GM12801 (cell line): ENCODE data around the gene CDKL4.

ENCODE experiments used
- CTCF ChIP-seq: IDR thresholded peaks from one replicate; pipeline ENCODE4 v1.5.1; 2011; ENCODE audit warnings: control low read depth; ENCODE audit not compliant: insufficient read length; ENCODE audit errors: extremely low read depth

The CDKL4 gene

GRCh38 chr2:39246382-39246980 is 2.7 kb upstream of the CDKL4 start:
- no peak for TF ChIP-seq CTCF

- TF ChIP-seq CTCF: no peak
These were observed 2.2 kb downstream of the CDKL4 start for GRCh38 chr2:39241588-39241987.

GRCh38 chr2:39240758-39241157 is 3.0 kb downstream of the CDKL4 start:
- no peak for TF ChIP-seq CTCF

GRCh38 chr2:39234754-39235153 is 9.0 kb downstream of the CDKL4 start:
- no peak for TF ChIP-seq CTCF

- TF ChIP-seq CTCF: no peak
These were observed 11.6 kb downstream of the CDKL4 start for GRCh38 chr2:39232141-39232540.

- no peak for TF ChIP-seq CTCF
These were observed 15.2 kb downstream of the CDKL4 start for GRCh38 chr2:39228413-39229209.

- TF ChIP-seq CTCF: no peak
These were observed 15.9 kb downstream of the CDKL4 start for GRCh38 chr2:39227628-39228412.
